GM12872 (cell line): ENCODE data around the gene FAM181A.

Source experiments
- TF ChIP-seq, protein P1 (sequence below): IDR thresholded peaks from 3 replicates; pipeline ENCODE4 v1.5.1; 2011; ENCODE audit warnings: low read depth, mild to moderate bottlenecking, low read length, moderate library complexity; ENCODE audit not compliant: insufficient read depth

The FAM181A gene

DNA sequence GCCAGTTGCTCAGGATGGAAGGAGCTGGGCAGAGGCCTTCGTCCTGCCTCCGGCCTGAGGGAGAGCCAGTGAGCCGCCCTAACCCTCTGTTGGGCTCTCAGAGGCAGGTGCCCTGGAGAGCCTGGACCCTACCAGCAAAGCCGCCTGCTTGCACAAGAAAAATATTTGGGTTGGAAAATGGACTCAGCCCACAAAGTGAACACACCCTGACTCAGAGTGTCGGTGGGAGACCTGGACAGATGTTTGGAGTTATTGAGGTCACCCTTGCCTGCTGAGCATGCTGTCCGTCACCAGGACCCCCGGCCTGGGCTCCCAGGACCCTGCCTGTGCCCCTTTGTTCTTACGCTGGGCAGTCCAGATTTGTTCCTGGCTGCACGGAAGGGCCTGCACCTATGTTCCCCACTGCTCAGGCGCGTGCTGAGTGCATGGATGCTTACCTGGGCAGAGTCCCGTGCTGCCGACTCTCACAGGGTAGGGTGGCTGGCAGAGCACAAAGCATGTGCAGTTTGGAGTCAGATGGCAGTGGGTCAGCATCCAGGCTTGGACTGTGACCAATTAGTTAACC lies 22.4 kb downstream of the FAM181A start:
- TF ChIP-seq, protein P1, sequence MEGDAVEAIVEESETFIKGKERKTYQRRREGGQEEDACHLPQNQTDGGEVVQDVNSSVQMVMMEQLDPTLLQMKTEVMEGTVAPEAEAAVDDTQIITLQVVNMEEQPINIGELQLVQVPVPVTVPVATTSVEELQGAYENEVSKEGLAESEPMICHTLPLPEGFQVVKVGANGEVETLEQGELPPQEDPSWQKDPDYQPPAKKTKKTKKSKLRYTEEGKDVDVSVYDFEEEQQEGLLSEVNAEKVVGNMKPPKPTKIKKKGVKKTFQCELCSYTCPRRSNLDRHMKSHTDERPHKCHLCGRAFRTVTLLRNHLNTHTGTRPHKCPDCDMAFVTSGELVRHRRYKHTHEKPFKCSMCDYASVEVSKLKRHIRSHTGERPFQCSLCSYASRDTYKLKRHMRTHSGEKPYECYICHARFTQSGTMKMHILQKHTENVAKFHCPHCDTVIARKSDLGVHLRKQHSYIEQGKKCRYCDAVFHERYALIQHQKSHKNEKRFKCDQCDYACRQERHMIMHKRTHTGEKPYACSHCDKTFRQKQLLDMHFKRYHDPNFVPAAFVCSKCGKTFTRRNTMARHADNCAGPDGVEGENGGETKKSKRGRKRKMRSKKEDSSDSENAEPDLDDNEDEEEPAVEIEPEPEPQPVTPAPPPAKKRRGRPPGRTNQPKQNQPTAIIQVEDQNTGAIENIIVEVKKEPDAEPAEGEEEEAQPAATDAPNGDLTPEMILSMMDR, result no peak

DNA sequence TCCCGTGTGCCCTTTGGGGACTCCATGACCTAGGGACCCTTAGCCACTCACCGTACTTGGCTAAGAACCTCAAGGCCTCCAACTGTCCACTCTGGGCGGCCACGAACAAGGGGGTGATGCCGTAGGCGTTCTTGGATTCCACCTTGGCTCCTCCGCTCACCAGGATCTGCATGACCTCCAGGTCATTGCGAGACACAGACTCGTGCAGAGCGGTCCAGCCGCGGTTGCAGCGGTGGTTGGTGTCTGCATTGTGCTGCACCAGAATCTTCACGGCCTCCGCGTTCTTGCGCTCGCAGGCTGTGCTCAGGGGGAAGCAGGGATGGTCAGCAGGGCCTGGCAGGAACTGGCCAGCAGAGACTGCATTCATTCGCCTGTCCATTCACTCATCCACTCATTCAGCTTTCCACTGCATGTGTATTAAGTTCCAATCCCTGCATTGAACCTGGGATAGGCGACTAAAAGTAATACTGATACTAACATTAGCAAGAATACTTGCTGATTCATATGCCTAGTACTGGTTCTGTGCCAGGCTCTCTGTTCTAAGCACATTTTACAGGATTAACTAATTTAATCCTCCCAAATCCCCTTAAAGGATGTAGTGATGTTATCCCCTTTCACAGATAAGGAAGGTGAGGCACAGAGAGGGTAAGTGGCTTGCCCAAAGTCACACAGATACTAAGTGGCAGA lies 23.9 kb downstream of the FAM181A start:
- TF ChIP-seq, protein P1, result no peak

DNA sequence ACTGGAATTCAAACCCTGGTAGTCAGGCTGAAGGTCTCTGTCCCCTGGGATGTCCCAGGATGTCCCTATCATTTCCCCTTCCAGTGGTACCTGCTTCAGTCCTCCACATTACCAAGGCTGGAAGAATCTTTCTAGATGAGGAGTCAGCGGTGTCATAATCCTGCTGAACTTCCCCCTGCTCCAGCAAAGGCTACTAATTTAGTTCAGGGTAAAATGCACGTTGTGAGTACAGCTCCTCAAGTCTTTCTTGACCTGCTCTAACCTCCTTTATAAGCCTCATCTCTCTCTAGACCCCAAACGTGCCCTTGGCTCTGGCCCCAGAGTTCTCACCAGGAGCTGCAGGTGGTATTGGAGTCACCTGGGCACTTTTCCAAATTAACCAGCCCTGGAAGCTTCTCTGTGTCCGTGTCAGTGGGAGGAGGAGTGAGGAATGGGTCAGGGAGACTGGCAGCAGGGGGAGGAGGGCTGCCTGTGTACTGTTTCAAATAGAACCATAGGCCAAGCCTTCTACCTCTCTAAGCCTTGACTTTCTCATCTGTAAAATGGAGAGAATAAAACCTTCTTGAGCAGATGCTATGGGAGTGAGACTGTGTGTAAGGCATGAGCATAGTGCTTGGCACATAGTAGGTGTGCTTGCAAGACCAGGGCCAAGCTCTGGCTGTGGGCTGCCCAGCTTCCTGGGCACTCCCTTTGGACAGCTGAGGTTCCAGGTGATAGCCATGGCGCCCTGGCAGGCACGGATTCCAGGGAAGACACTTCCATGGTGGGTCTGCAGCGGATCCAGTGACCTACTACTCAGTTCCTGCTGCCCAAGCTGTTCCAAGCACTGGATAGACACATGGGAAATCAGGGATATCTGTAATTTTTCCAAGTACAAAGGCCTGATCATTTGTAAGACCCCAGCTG lies 24.7 kb downstream of the FAM181A start:
- TF ChIP-seq, protein P1, result no peak

DNA sequence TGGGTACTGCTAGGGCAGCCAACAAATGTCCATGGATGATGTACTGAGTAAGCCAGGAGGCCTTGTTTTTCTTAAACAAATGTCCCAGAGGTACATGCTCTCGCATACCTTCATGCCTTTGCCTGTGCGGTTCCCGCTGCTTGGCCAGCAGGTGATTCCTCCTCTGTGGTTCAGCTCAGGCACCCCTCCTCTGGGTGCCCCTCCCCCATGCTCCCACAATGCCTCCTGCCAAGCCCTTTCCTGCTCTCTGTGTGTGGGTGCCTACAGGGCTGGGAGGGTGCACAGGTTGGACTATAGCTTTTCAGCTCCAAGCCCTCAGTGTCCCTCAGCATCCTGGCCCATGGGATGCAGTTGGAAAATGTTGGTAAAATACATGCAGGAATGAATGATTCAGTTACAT lies 25.7 kb downstream of the FAM181A start:
- TF ChIP-seq, protein P1, result no peak

DNA sequence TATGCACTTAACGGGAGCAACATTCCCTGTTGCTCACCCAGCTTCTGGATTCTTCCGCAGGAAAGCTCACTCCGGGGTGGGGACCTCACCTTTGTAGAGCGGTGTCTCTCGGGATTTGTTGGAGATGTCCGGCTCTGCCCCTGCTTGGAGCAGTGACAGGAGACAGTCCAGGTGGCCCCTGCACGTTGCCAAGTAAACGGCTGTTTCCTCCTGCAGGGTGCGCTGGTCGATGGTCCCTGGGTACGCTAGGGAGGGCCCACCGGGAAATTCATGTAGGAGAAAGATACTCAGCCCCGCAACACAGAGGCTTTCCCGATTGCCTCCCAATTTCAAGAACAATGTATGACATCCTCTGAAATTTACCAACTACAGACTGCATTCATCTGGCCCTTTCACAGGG lies 26.1 kb downstream of the FAM181A start:
- TF ChIP-seq, protein P1, result peak; percentile 29; the same call in 2 of the 3 replicates

DNA sequence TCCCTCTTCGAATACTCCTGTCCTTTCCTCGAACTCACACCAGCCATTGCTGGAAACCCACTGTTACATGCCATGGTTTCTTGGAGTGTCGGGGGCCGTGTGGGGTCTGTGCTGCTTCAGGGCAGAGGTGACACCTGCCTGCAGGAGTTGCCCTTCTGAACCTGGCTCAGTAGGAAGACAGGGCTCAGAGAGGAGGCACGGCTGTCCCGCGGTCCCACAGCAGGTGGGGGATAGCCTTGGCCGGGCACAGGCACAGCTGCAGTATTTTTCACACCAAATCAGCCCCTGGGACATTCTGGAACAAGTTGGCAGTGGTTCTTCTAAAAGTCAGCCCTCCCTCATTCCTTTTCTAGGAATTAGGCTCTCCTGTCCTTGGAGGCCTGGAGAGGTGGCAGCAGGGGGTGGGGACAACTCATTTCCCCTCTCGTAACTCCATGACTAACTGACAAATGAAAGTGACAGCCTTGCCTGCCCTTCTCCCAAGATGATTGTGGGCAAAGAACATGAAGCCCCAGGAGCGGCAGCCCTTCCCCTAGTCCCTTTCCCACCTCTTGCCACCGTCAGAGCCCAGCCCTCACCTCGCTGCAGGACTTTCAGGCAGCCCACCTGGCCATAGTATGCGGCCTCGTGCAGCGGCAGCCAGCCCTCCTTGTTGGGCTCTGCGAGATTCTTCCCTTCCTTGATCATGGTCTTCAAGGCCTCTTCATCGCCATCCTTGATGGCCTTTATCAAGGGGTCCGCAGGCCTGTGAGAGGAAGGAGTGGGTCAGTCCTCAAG lies 26.8 kb downstream of the FAM181A start:
- TF ChIP-seq, protein P1, result no peak

DNA sequence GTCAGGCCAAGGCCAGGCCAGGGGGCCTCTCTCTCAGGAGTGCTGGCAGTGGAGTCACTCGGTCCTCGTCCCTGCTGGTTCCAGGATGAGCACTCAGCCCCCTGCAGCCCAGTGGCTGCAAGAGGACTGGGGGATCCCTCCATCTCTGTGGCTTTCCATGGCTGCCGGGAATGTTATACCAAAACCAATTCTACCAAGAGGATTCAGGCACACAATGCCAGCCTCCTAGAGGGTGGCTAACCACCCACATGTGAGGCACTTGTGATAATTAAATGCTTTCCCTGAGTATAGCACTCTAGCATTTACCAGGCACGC lies 27.3 kb downstream of the FAM181A start:
- TF ChIP-seq, protein P1, result no peak
